HG03558 (cell line): Measurements from ENCODE around the gene TIA1.
"Not testable (repeated sequence)": the region's sequence is repeated elsewhere in the genome, so short reads cannot be mapped to it uniquely, and the experiment has no call there.

Experiments used
- ATAC-seq: cut with Tn5 transposase; IDR thresholded peaks from one replicate; pipeline ENCODE4 v1.9.1; 2021; ENCODE audit warnings: moderate number of reproducible peaks; ENCODE audit not compliant: unreplicated experiment; ENCODE audit errors: extremely low read depth

Gene TIA1

DNA sequence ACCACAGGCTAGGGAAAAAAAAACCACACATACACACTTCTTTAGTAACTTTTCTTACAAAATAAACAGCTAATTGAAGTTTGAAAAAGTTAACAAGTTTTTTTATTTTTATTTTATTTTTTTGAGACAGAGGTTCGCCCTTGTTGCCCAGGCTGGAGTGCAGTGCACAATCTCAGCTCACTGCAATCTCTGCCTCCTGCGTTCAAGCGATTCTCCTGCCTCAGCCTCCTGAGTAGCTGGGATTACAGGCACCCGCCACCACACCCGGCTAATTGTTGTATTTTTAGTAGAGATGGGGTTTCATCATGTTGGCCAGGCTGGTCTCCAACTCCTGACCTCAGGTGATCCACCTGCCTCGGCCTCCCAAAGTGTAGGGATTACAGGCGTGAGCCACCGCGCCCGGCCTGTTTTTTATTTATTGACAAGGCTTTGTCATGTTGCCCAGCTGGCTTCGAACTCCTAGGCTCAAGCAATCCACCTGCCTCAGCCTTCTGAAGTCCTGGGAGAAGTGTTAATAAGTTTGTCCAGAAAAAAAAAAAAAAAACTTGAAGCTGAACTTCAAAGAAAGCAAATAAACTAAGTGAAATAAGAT, 78.7 kb downstream of the TIA1 start:
- not testable (repeated sequence) for ATAC-seq

DNA sequence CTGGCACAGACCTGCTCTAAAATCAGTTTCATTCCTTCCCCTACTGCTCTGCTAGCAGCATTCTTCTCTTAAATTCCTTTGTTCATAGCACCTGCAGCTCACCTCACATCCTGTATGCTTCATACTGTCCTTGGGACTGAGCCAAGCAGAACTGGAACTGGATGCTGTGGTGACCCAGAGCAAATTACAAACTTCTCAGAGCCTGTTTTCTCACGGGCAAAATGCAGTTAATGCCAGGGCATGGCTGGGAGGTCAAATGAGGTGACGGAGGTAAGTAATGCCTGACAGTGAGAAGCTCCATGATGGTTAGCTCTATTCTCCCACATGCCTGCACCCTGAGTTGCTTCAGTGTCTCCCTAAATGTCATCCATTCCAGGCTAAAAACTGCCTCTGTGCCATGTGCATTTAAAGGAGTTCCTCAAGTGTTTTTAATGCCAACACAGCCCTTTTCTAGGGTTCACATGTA, 87.3 kb downstream of the TIA1 start:
- peak; percentile 94 for ATAC-seq

DNA sequence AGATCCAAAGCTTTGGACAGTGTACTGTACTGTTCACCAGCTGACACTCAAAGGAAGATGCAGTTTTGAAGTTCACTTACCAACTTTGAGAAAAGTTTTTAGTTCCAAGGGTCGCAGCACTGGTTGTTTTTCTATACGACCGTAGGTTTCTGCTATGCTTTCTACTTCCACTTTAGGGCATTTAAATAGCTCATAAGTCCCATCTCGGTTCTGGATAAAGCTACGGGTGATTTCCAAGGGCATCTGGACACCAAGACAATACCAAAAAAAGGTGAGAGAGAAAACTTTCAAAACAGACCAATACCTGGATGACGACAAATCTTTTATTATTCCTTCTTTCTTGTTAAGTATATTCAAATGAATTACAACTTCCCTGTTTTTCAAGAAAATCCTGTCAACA, 87.9 kb downstream of the TIA1 start:
- ATAC-seq: no peak
